ENCODE measurements around the gene AKAP6.

DNA sequence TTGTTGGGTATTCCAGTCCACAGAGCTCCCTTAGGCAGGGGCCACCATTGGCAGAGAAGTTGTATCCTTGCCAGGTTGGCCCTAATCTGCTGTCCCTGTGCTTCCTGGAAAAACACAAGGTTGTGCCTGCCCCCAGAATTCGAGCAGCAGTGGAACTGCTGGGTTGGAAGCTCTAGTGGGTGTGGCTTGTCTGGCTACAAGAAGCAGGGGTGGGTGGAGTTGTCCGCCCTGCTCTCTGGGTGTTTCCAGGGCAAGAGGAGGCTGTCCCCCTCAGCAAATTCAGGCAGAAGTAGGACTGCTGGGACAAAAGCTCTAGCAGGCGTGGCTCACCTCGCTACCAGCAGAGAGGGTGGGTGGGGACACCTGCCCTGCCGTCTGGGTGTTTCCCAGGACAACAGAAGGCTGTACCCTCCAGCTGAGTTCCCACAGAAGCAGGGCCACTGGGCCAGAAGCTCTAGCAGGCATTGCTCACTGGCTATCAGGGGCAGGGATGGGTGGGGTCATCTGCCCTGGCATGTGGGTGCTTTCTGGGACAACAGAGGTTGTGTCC, 536.8 kb downstream of the AKAP6 start:
- TF ChIP-seq, protein P1, sequence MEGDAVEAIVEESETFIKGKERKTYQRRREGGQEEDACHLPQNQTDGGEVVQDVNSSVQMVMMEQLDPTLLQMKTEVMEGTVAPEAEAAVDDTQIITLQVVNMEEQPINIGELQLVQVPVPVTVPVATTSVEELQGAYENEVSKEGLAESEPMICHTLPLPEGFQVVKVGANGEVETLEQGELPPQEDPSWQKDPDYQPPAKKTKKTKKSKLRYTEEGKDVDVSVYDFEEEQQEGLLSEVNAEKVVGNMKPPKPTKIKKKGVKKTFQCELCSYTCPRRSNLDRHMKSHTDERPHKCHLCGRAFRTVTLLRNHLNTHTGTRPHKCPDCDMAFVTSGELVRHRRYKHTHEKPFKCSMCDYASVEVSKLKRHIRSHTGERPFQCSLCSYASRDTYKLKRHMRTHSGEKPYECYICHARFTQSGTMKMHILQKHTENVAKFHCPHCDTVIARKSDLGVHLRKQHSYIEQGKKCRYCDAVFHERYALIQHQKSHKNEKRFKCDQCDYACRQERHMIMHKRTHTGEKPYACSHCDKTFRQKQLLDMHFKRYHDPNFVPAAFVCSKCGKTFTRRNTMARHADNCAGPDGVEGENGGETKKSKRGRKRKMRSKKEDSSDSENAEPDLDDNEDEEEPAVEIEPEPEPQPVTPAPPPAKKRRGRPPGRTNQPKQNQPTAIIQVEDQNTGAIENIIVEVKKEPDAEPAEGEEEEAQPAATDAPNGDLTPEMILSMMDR (IDR thresholded peaks at IDR 0.05; ENCODE audit: low read length) = no peak
- TF ChIP-seq EZH2 (IDR thresholded peaks at IDR 0.05; ENCODE audit: borderline replicate concordance, low read length) = no peak
